Endothelial cell of umbilical vein (primary cell): ENCODE results near the gene LRRC8A. TPM values are rescaled to one million over a fixed set of nuclear protein-coding genes. Genes with fewer than 3 reads are reported as not detected.

ENCODE experiments used
- BruUV-seq: library from RNA; stranded (reverse); fragments of 400-500 nt; replicated peaks from 2 replicates; lab custom pipeline; 2021; lab: Mats Ljungman, UMichigan
- CTCF ChIA-PET: fragments of 300-600, 350-600 bp; sonication (Branson Sonifier 250); formaldehyde crosslinking; loops from one replicate; lab custom pipeline; 2021; ENCODE audit warnings: antibody characterized with exemption, inconsistent platforms; lab: Charles Lee
- POLR2A ChIA-PET: fragments of 300-600, 350-600 bp; sonication (Branson Sonifier 250); formaldehyde crosslinking; loops from one replicate; lab custom pipeline; 2021; ENCODE audit warnings: antibody characterized with exemption, inconsistent platforms; lab: Charles Lee
- DNase-seq: peaks from one replicate; pipeline ENCODE4 v3.0.0-alpha.2; 2011; ENCODE audit warnings: low read depth, low spot score
- FAIRE-seq: peaks from 2 replicates; lab custom pipeline; 2011; peaks lifted over from hg19 to GRCh38; lab: Jason Lieb, UNC
- H2AFZ ChIP-seq: 2 replicates; pipeline ENCODE4 v1.6.0; 2012; ENCODE audit warnings: low read depth, low read length, control low read depth, inconsistent platforms
- H3K27ac ChIP-seq: 2 replicates; pipeline ENCODE4 v1.5.1; 2011; ENCODE audit warnings: low read depth, mild to moderate bottlenecking, control low read depth, low read length, moderate library complexity; ENCODE audit not compliant: insufficient read depth
- H3K27me3 ChIP-seq, 2 experiments: 2 replicates each; pipeline versions ENCODE4 v1.6.0 to v1.6.1; 2011; ENCODE audit warnings: low read length in 2 of 2, mixed read lengths in 1 of 2; ENCODE audit not compliant: control insufficient read depth in 2 of 2, insufficient read depth in 2 of 2
- H3K36me3 ChIP-seq, 2 experiments: 2 replicates in 1 of 2; 3 replicates in 1 of 2; pipeline ENCODE4 v1.5.1; 2011; ENCODE audit warnings: low read length in 2 of 2, mild to moderate bottlenecking in 1 of 2, moderate library complexity in 1 of 2; ENCODE audit not compliant: control insufficient read depth in 2 of 2, insufficient read depth in 2 of 2; ENCODE audit errors: extremely low read depth in 1 of 2
- H3K4me1 ChIP-seq: 3 replicates; pipeline ENCODE4 v1.5.1; 2011; ENCODE audit warnings: mild to moderate bottlenecking, low read length; ENCODE audit not compliant: control insufficient read depth, insufficient read depth; ENCODE audit errors: extremely low read depth
- H3K4me2 ChIP-seq: 2 replicates; pipeline ENCODE4 v1.6.1; 2011; ENCODE audit warnings: low read length, control low read depth, mixed read lengths; ENCODE audit not compliant: insufficient read depth
- H3K4me3 ChIP-seq, 3 experiments: fragments of 200-600 bp in 1 of 3; sonication (generic), shearing (Covaris generic) in 1 of 3; replicated peaks in 1 of 3; 2 replicates each; pipeline ENCODE4 v1.5.1; 2011 to 2016; ENCODE audit warnings: control low read depth in 3 of 3, low read length in 3 of 3, mild to moderate bottlenecking in 2 of 3, inconsistent platforms in 1 of 3, low read depth in 1 of 3, moderate library complexity in 1 of 3; ENCODE audit not compliant: insufficient read depth in 1 of 3
- H3K79me2 ChIP-seq: 2 replicates; pipeline ENCODE4 v1.6.0; 2012; ENCODE audit warnings: low read length, inconsistent platforms; ENCODE audit not compliant: control insufficient read depth, insufficient read depth
- H3K9ac ChIP-seq: replicated peaks from 2 replicates; pipeline ENCODE3; 2011; ENCODE audit warnings: low read length, control low read depth; ENCODE audit not compliant: insufficient read depth; ENCODE audit errors: extremely low read depth
- H3K9me1 ChIP-seq: replicated peaks from 3 replicates; pipeline ENCODE4 v1.6.0; 2011; ENCODE audit warnings: mild to moderate bottlenecking, low read length; ENCODE audit not compliant: control insufficient read depth, insufficient read depth; ENCODE audit errors: extremely low read depth
- H3K9me3 ChIP-seq: replicated peaks from 2 replicates; pipeline ENCODE4 v1.5.1; 2012; ENCODE audit warnings: low read length, inconsistent platforms; ENCODE audit not compliant: control insufficient read depth, insufficient read depth
- H4K20me1 ChIP-seq: replicated peaks from 2 replicates; pipeline ENCODE3; 2011; ENCODE audit warnings: mild to moderate bottlenecking, low read length; ENCODE audit not compliant: control insufficient read depth, insufficient read depth; ENCODE audit errors: extremely low read depth
- EZH2 ChIP-seq: IDR thresholded peaks from 2 replicates; pipeline ENCODE4 v1.6.1; 2012; ENCODE audit warnings: borderline replicate concordance, low read depth, mild to moderate bottlenecking, moderate library complexity, low read length, inconsistent platforms; ENCODE audit not compliant: severe bottlenecking
- FOS ChIP-seq: IDR thresholded peaks from 2 replicates; pipeline ENCODE4 v1.6.1; 2011; ENCODE audit warnings: mild to moderate bottlenecking, low read length, moderate library complexity, borderline replicate concordance; ENCODE audit not compliant: insufficient read depth
- dilution Hi-C: fragments of 300-500 bp; cut with MboI; formaldehyde crosslinking; loops from one replicate; pipeline ENCODE4 v1.15.0; 2019; ENCODE audit warnings: low sequenced_read_pairs; ENCODE audit not compliant: extremely low pct_ligation_motif_present
- intact Hi-C: fragments of 100-400 bp; cut with micrococcal nuclease; formaldehyde crosslinking; loops from one replicate; pipeline ENCODE4 v1.10.0; 2022
- polyA plus RNA-seq, 4 experiments: library from polyadenylated mRNA; depleted of rRNA in 3 of 4; stranded (reverse) in 3 of 4; unstranded in 1 of 4; fragments of >200 nt; gene quantifications; 2 replicates each; pipeline versions ENCODE4 v1.2.1 to v1.2.3, GENCODE V29; 2011 to 2012; ENCODE audit warnings: missing spikeins in 1 of 4
- total RNA-seq: library from RNA; stranded (reverse); gene quantifications from 2 replicates; pipeline ENCODE4 v1.2.3, GENCODE V29; 2021
- TF ChIP-seq, protein P1 (sequence below), 2 donors: IDR thresholded peaks; 1 replicate in 1 of 2; 2 replicates in 1 of 2; pipeline ENCODE4 v1.5.1; 2011; ENCODE audit warnings: low read length in 2 of 2, mild to moderate bottlenecking in 2 of 2, moderate library complexity in 2 of 2, control low read depth in 1 of 2, inconsistent platforms in 1 of 2, low read depth in 1 of 2; ENCODE audit not compliant: insufficient read depth in 1 of 2; ENCODE audit errors: extremely low read depth in 1 of 2

LRRC8A gene
- total and polyA plus RNA-seq, 2 donors (not counting 3 experiments of a cell fraction or from before 2014, with no cell fraction given): 99.6 to 129 TPM

- CTCF ChIA-PET: no interaction called here
These were observed 48.2 kb upstream of the LRRC8A start for GRCh38 chr9:128833696-128834095.

More at GRCh38 chr9:128833696-128834095, 48.2 kb upstream of the LRRC8A start:
- no peak overlapping the region for H3K4me3 ChIP-seq
- TF ChIP-seq FOS (no peak), EZH2 (no peak)
- TF ChIP-seq, protein P1, sequence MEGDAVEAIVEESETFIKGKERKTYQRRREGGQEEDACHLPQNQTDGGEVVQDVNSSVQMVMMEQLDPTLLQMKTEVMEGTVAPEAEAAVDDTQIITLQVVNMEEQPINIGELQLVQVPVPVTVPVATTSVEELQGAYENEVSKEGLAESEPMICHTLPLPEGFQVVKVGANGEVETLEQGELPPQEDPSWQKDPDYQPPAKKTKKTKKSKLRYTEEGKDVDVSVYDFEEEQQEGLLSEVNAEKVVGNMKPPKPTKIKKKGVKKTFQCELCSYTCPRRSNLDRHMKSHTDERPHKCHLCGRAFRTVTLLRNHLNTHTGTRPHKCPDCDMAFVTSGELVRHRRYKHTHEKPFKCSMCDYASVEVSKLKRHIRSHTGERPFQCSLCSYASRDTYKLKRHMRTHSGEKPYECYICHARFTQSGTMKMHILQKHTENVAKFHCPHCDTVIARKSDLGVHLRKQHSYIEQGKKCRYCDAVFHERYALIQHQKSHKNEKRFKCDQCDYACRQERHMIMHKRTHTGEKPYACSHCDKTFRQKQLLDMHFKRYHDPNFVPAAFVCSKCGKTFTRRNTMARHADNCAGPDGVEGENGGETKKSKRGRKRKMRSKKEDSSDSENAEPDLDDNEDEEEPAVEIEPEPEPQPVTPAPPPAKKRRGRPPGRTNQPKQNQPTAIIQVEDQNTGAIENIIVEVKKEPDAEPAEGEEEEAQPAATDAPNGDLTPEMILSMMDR (IDR thresholded peaks at IDR 0.05; ENCODE audit: extremely low read depth in 1 of 2, insufficient read depth in 1 of 2, low read depth in 1 of 2, low read length in 2 of 2): no peak
- H3K79me2 ChIP-seq: peaks cover 6% of the 10 kb centered on the region
- H4K20me1 ChIP-seq: no peaks in the 10 kb centered on the region
- peaks cover 1% of the 10 kb centered on the region for H3K4me1 ChIP-seq
- H2AFZ ChIP-seq: no peak overlapping the region
- H3K9me1 ChIP-seq: no peaks in the 10 kb centered on the region
- H3K4me2 ChIP-seq: no peak overlapping the region
- POLR2A ChIA-PET: no interaction called here
- no peaks in the 10 kb centered on the region for H3K36me3 ChIP-seq
- dilution Hi-C loops (no loop called here), intact Hi-C loops (no loop called here)
- H3K27me3 ChIP-seq: no peaks in the 10 kb centered on the region
- no TSS peak for BruUV-seq
- H3K27ac ChIP-seq: no peak overlapping the region
- H3K9ac ChIP-seq: no peak overlapping the region
- no peaks in the 10 kb centered on the region for H3K9me3 ChIP-seq
- no peak for FAIRE-seq
- no peak for DNase-seq
